ENCODE measurements around the gene SORD. TPM values are rescaled to one million over a fixed set of nuclear protein-coding genes. Genes with fewer than 3 reads are reported as not detected.
A peak's percentile ranks its signal among the peaks of the same experiment; 100 is the strongest.
"Not testable (repeated sequence)": the region's sequence is repeated elsewhere in the genome, so short reads cannot be mapped to it uniquely, and the experiment has no call there.

Gene SORD
- total RNA-seq: 1 to 10 TPM; 6.7 to 9.3 TPM
- long read RNA-seq, donor 1, full-length matches to known transcripts: 6 of 8 reads
- long read RNA-seq, donor 1, partial matches to known transcripts: 2 of 8 reads
- long read RNA-seq, donor 1, other reads (novel, unspliced or antisense): 0 of 8 reads
- long read RNA-seq, donor 2, full-length matches to known transcripts: 33 of 35 reads
- long read RNA-seq, donor 2, partial matches to known transcripts: 0 of 35 reads
- long read RNA-seq, donor 2, other reads (novel, unspliced or antisense): 2 of 35 reads

DNA sequence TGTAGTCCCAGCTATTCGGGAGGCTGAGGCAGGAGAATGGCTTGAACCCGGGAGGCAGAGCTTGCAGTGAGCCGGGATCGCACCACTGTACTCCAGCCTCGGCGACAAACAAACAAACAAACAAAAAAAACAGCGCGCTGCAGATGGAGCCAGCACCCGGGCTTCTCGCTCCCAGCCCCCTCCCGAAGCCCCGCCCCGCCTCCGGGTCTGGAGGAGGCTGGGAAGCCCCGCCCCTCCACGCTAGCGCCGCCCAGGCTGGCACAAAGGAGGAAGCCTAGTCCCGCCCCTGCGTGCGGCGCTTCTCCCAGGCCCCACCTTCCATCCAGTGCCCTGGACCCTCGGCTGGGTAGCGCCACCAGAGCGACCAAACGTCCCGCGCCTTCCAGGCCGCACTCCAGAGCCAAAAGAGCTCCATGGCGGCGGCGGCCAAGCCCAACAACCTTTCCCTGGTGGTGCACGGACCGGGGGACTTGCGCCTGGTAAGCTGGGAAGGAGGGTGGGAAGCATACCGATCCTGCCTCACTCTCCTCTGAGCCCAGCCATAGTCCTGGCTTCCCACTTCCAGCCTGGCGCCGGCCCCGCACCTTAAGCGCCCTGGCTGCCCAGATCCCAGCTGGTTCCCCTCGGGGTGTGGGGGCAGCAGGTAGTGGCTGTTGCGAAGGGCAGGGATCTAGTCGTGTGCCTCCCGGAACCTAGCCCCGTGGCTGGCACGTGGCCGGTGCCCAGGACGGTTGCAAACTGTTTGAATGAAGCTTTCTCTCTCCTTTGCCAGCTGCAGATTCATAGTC lies at the start of gene SORD:
TSS of gene SORD (plus strand) at position 325 of the 788 bp plus-strand sequence. CDS start at position 414, 89 bp downstream.
- peak; percentile 97 for DNase-seq (ENCODE audit: low spot score)
- intact Hi-C loops (cut with DNase I): no loop called here

DNA sequence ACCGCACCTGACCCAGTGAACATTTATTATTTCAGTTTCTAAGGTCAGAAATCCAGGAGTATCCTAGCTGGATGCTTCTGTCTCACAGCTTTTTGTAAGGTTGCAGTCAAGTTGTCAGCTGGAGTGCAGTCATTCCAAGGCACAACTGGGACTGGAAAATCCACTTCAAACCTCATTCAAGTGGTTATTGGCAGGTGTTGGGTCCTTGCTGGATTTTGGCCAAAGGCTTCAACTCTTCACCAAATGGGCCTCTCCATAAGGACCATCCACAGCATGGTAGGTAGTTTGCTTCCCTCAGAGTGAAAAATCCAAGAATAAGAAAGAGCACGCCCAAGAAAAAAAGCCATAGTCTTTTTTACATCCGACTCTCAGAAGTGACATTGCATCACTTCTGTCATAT lies 46.8 kb upstream of the SORD start:
- intact Hi-C loops (cut with DNase I); DNase-seq (ENCODE audit: low spot score): not testable (repeated sequence)

DNA sequence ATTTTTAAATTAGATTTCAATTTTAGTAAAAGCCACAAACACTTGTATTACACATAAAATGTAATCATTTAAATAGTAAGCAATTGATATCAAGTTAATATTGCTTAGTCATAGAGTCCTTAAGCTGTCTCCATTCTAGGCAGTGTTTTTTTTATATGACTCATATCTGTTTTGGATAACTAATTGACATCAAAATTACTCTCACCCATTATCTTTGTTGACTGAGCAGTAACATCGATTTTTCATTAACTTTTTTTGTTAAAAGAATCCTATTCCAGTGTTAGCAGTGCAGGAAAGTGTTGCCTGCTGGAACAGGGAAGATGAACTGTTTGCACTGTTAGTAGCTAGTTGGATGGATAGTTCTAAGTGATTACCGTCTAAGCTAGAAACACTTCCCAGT lies 45.2 kb upstream of the SORD start:
- intact Hi-C loops (cut with DNase I); DNase-seq (ENCODE audit: low spot score): not testable (repeated sequence)

DNA sequence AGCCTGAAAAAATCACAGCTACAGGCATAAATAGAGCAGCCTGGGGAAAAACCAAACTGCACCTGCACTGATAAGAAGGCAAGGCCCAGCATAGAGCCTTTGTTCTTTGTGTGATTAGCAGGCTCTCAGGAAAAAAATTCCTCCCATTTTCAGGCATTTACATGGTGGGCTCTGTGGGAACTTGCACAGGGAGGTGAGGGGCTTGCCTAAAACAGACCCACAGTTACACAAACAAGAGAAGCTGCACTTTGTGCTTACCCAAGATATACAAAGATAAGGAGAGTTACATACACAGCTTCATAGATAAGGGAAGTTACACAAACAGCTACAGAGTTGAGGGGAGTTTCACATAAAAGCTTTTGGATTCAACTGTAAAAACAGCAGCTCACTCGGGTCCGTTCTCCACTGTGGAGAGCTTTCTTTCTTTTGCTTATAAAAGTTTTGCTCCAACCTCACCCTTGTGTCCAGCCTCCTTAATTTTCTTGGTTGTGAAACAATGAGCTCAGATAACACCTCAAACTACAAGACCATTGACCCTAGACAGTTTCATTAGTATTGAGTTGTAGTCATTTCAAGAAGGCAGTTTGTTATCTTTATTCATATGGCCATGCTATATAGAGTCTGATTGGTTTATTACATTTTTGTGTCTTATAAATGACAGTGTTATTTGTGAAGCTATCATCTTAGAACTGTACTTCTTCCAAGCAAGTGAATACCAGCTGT lies 43.2 kb upstream of the SORD start:
- intact Hi-C loops (cut with DNase I); DNase-seq (ENCODE audit: low spot score): not testable (repeated sequence)

DNA sequence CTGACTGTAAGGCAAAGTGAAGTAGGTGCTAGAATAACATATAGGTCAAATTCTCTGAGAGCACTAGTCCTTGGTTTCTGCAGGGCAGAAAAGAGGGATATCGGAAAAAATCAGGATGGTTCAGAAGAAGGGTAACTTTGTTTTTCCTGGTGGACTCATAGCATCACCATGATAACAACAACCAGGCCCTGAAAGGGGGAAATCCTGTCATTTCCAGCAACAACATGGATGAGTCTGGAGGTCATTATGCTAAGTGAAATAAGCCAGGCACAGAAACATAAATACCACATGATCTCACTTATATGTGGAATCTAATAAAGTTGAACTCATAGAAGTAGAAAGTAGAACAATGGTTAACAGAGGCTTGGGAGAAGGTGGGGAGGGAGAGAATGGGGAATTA lies 38.9 kb upstream of the SORD start:
- intact Hi-C loops (cut with DNase I): not testable (repeated sequence)

DNA sequence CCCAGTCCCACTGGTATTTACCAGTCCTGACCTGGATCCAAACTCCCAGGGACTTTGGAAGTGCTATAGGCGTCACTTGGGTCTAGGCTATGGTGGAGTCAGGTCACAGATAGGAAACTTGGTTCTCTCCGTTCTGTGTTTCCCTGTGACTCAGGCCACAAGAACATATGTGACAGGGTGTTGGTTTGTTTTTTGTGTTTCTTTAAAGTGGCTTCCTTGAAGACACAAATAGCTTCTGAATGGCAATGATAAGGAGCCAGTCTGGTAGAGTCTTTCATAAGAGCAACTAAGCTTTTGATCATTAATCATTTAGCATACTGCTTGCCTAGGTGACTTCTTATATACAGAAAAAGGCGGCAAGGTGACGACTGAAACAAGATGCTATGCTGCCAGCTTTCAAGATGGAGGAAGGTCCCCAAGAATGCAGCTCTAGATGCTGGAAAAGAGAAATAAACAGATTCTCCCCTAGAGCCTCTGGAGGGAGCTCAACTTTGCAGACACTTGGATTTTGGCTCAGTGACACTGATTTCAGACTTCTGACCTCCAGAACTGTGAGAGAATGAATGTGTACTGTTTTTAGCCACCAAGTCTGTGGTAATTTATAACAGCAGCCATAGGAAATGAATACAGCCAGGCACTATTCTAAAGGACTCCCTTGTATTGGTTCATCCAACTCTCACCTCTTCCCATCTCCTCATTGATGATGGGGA lies 36.5 kb upstream of the SORD start:
- DNase-seq (ENCODE audit: low spot score); intact Hi-C loops (cut with DNase I): not testable (repeated sequence)

More for the DNA sequence above, 38.9 kb upstream of the SORD start:
- DNase-seq (ENCODE audit: low spot score): not testable (repeated sequence)

DNA sequence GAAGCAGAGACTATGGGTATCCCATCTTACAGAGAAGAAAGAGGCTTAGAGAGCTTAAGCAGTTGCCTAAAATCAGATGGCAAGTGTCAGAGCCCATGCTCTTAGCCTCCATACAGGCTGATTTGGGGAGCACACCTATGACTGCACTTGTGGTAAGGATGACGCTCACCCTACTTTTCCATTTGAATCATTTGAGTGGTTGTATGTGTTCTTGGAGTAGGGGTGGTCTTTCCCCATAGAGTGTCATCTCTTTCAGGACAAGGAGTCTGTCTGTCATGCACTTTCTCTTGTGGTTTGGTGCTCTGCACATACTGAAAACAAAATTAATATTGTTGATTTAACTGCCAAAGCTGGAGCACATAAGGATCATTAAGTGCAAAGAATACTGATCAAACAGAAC lies 35.3 kb upstream of the SORD start:
- DNase-seq (ENCODE audit: low spot score); intact Hi-C loops (cut with DNase I): not testable (repeated sequence)

DNA sequence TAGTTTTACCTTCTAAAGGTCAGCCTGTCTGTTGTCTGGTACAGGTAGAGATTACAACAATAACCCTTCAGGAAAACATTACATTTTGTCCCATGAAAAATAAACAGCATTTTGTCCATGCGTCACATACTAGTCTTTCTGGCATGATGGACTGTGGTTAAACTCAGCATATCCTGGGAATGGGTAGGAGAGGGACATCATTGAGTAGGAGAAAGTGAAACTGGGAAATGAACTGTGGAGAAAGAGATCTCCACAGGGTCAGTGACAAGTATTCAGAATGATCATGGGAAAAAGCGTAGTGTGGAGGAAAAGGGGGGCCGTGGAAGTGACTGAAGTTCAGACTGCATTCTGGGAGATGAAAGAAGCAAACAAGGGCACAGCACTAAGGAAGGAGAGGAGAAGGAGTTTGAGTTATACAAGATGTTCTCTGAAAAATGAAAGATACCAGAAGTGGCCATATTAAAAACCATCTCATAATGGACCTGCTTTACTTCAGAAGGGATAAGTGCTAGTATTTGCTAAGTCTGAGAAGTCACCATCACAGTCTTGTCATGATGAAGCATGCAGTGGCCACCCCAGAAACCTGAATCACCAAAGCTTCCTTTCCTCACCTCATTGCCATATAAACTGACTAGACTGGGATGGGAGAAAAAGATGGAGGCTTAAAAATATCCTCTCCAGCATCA lies 34.7 kb upstream of the SORD start:
- DNase-seq (ENCODE audit: low spot score); intact Hi-C loops (cut with DNase I): not testable (repeated sequence)

DNA sequence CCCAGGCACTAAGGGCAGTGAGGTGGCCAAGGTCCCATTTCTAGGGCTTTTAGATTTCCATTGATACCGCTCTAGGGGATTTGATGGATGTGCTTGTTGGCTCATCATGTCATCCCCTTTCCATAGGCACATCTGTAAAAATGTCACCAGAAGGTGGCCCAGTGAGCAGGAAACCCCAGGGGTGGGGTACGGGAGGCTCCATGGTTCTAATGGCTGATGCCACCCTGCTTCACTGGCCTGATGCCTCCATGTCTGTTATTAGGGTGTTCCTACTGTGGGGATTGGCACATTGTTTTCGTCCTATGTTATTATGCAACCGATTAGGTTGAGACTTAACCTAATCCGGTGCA lies 34.1 kb upstream of the SORD start:
- intact Hi-C loops (cut with DNase I); DNase-seq (ENCODE audit: low spot score): not testable (repeated sequence)

DNA sequence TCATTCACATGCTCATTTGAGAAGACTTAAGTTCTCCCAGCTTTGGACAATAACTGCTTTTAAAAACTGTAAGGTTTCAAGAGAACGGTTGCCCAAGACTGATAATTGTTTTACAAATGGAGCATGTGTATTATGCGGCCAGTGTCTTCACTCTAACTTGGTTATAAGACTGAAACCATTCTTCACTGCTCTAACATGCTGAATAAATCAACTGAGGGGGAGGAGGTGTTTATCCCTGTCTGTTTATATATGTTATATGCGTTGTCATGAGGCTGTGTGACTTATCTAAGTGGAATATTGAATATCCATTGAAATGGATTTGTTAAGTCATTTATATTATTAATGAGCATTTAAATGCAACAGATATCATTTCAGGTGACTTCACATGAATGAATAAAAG lies 25.4 kb upstream of the SORD start:
- DNase-seq (ENCODE audit: low spot score); intact Hi-C loops (cut with DNase I): not testable (repeated sequence)

DNA sequence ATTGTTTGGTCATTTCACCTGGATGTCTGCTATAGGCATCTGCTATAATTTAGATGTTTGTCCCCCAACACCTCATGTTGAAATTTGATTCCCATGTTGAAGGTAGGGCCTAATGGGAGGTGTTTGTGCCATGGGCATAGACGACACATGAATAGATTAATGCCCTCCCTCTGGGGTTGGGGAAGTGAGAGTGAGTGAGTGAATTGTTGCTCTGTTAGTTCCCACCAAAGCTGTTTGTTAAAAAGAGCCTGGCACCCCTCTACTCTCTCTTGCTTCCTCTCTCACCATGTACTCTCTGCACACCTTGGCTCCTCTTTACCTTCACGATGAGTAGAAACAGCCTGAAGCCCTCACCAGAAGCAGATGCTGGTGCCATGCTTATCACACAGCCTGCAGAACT lies 23.9 kb upstream of the SORD start:
- intact Hi-C loops (cut with DNase I): no loop called here
- no peak for DNase-seq (ENCODE audit: low spot score)

DNA sequence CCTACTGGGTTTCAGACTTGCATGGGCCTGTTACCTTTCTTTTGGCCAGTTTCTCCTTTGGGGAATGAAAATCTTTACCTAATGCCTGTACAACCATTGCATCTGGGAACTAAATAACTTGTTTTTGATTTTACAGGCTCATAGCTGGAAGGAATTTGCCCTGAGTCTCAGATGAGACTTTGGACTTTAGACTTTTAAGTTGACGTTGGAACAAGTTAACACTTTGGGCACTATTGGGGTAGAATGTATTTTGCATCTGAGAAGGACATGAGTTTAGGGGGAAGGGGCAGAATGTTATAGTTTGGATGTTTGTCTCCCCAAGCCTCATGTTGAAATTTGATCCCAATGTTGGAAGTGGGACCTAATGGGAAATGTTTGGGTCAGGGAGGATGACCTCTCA lies 21.8 kb upstream of the SORD start:
- intact Hi-C loops (cut with DNase I); DNase-seq (ENCODE audit: low spot score): not testable (repeated sequence)

DNA sequence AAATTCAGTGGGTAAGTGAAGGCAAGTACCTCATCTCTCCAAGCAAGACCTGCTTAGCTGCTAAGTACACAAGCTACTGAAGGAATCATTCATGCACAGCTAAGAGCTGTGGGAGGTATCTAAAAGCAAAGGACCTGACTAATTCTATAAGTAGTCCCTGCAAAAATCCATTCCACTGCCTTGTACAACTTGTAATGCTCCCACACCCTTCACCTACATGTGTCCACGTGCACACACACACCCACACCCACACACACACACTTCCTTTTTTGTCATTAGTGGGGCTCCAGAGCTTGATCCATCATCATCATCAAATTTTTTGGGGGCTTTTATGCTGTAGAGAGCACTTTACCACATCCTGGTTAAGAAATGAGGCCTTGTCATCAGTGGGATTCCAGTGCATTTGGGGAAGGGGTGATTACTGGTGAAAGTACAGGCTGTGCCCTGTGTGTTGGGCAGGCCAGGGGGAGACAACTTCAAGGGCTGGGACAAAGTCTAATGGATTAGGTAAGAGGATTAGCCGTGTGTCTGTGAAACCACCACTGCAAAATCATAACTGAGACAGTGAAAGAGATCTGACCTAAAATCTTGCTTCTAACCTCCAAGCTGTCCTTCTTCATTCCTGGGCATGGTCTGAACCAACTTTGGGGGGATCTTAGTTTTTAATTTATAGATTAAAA lies 19.1 kb upstream of the SORD start:
- intact Hi-C loops (cut with DNase I); DNase-seq (ENCODE audit: low spot score): not testable (repeated sequence)

DNA sequence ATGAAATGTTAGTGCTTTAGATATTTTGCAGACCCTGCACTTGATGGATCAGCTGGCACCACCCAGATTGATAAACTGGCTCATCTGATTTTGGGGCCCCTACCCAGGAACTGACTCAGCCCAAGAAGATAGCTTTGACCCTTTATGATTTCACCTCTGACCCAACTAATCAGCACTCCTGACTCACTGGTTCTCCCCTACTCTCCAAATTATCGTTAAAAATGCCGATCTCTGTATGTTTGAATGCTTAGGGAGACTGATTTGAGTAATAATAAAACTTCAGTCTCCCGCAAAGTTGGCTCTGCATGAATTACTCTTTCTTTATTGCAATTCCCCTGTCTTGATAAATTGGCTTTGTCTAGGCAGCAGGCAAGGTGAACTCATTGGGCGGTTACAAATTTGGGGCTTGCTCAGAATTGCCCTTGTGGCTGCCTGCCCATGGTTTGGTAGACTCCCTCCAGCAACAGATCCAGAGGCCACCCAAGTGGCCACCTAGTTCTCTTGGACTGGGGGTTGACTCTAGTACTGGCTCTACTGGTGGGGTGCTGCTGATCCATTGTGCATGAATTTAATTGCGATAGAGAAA lies 18.3 kb upstream of the SORD start:
- intact Hi-C loops (cut with DNase I); DNase-seq (ENCODE audit: low spot score): not testable (repeated sequence)

DNA sequence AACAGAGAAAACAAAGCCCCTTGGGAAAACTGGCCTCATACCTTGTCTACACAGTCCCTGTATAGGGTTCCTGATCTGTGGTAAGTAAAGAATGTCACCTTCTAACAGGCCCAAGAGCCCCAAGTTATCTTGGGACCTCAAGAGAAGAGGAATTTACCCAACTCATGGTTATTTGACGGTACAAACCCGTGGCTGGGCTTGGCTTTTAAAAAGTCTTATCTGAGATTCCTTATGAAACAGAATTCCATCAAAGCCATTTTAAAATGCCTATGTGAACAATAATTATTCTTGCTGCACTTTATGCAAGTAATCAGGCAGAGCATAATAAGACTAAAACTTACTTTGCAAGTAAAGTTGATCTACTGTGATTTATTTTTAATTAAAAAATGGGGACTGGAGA lies 13.9 kb upstream of the SORD start:
- no peak for DNase-seq (ENCODE audit: low spot score)
- intact Hi-C loops (cut with DNase I): no loop called here

DNA sequence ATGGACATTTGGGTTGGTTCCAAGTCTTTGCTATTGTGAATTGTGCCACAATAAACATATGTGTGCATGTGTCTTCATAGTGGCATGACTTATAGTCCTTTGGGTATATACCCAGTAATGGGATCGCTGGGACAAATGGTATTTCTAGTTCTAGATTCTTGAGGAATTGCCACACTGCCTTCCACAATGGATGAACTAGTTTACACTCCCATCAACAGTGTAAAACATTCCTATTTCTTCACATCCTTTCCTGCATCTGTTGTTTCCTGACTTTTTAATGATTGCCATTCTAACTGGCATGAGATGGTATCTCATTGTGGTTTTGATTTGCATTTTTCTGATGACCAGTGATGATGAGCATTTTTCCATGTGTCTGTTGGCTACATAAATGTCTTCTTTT lies 7.9 kb upstream of the SORD start:
- intact Hi-C loops (cut with DNase I); DNase-seq (ENCODE audit: low spot score): not testable (repeated sequence)

DNA sequence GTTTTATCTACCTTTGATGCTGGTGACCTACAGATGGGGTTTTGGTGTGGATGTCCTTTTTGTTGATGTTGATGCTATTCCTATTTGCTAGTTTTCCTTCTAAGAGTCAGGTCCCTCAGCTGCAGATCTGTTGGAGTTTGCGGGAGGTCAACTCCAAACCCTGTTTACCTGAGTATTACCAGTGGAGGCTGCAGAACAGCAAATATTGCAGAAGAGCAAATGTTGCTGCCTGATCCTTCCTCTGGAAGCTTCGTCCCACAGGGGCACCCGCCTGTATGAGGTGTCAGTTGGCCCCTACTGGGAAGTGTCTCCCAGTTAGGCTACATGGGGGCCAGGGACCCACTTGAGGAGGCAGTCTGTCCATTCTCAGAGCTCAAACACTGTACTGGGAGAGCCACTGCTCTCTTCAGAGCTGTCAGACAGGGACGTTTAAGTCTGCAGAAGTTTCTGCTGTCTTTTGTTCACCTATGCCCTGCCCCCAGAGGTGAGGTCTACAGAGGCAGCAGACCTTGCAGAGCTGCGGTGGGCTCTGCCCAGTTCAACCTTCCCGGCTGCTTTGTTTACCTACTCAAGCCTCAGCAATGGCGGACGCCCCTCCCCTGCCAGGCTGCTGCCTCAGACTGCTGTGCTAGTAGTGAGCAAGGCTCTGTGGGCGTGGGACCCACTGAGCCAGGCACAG lies 2.6 kb upstream of the SORD start:
- intact Hi-C loops (cut with DNase I); DNase-seq (ENCODE audit: low spot score): not testable (repeated sequence)

Measured in posterior vena cava (tissue), 2 donors.